SK-N-SH (cell line): ENCODE measurements around the gene RASA1. TPM values are rescaled to one million over a fixed set of nuclear protein-coding genes. Genes with fewer than 3 reads are reported as not detected.

Experiments used
- CTCF ChIA-PET: fragments of 300-600, 350-600 bp; formaldehyde crosslinking; extraction: SDS; loops from one replicate; lab custom pipeline; 2021; lab: Yijun Ruan, JAX
- POLR2A ChIA-PET: fragments of 350-600 bp; sonication (Branson Sonifier 250); formaldehyde crosslinking; extraction: SDS; loops from one replicate; lab custom pipeline; 2020; ENCODE audit warnings: antibody characterized with exemption, inconsistent platforms; lab: Yijun Ruan, JAX
- DNase-seq: peaks from one replicate; pipeline ENCODE4 v3.0.0; 2012
- H2AFZ ChIP-seq: fragments of 200-600 bp; sonication (generic); 2 replicates; pipeline ENCODE4 v1.8.1; 2016; ENCODE audit warnings: antibody characterized with exemption, mild to moderate bottlenecking, low read depth
- H3F3A ChIP-seq: fragments of 200-600 bp; sonication (generic); replicated peaks from 2 replicates; pipeline ENCODE3; 2016; ENCODE audit warnings: antibody characterized with exemption, mild to moderate bottlenecking; ENCODE audit not compliant: insufficient read depth
- H3K27ac ChIP-seq, 2 experiments: fragments of 200-500 bp in 1 of 2; fragments of 200-600 bp in 1 of 2; sonication (Bioruptor generic) in 1 of 2; sonication (generic), shearing (Covaris generic) in 1 of 2; 2 replicates each; pipeline versions ENCODE4 v1.5.1 to v1.6.1; 2014 to 2016; ENCODE audit warnings: low read depth in 2 of 2, inconsistent platforms in 1 of 2, low read length in 1 of 2, mild to moderate bottlenecking in 1 of 2, mixed read lengths in 1 of 2
- H3K27me3 ChIP-seq: fragments of 200-600 bp; sonication (generic), shearing (Covaris generic); 2 replicates; pipeline ENCODE4 v1.6.1; 2016; ENCODE audit warnings: mixed run types; ENCODE audit not compliant: insufficient read depth
- H3K36me3 ChIP-seq, 2 experiments: fragments of 200-500 bp in 1 of 2; fragments of 200-600 bp in 1 of 2; sonication (Bioruptor generic) in 1 of 2; sonication (generic) in 1 of 2; replicated peaks in 1 of 2; 2 replicates each; pipeline versions ENCODE3 to v1.5.1; 2014 to 2016; ENCODE audit warnings: low read length in 1 of 2, mild to moderate bottlenecking in 1 of 2; ENCODE audit not compliant: insufficient read depth in 2 of 2, control insufficient read depth in 1 of 2
- H3K4me1 ChIP-seq, 2 experiments: fragments of 200-500 bp in 1 of 2; fragments of 200-600 bp in 1 of 2; sonication (Bioruptor generic) in 1 of 2; sonication (generic), shearing (Covaris generic) in 1 of 2; 2 replicates each; pipeline versions ENCODE4 v1.5.1 to v1.6.1; 2014 to 2016; ENCODE audit warnings: low read depth in 1 of 2, low read length in 1 of 2, mixed run types in 1 of 2; ENCODE audit not compliant: insufficient read depth in 2 of 2, control insufficient read depth in 1 of 2
- H3K4me2 ChIP-seq: fragments of 200-600 bp; sonication (generic), shearing (Covaris generic); 2 replicates; pipeline ENCODE4 v1.6.1; 2017; ENCODE audit warnings: mixed run types
- H3K4me3 ChIP-seq, 2 experiments: fragments of 200-500 bp in 1 of 2; fragments of 200-600 bp in 1 of 2; sonication (Bioruptor generic) in 1 of 2; sonication (generic), shearing (Covaris generic) in 1 of 2; 2 replicates each; pipeline versions ENCODE4 v1.5.1 to v1.8.1; 2014 to 2016; ENCODE audit warnings: low read depth in 2 of 2, inconsistent platforms in 1 of 2, low read length in 1 of 2, mild to moderate bottlenecking in 1 of 2, mixed read lengths in 1 of 2, moderate library complexity in 1 of 2
- H3K79me2 ChIP-seq: fragments of 200-600 bp; sonication (generic); 2 replicates; pipeline ENCODE4 v1.8.1; 2017; ENCODE audit warnings: mild to moderate bottlenecking; ENCODE audit not compliant: insufficient read depth
- H3K9ac ChIP-seq: fragments of 200-600 bp; sonication (generic); 2 replicates; pipeline ENCODE4 v1.6.1; 2017; ENCODE audit warnings: mixed run types
- H3K9me2 ChIP-seq: fragments of 200-600 bp; sonication (generic); 2 replicates; pipeline ENCODE4 v1.6.1; 2017; ENCODE audit warnings: mixed run types
- H3K9me3 ChIP-seq: fragments of 200-600 bp; sonication (generic); 2 replicates; pipeline ENCODE4 v1.6.1; 2017; ENCODE audit warnings: mixed run types, mild to moderate bottlenecking, moderate library complexity
- H4K20me1 ChIP-seq: fragments of 200-600 bp; sonication (generic); 2 replicates; pipeline ENCODE4 v1.6.1; 2017; ENCODE audit warnings: mild to moderate bottlenecking, mixed run types; ENCODE audit not compliant: insufficient read depth
- CHD2 ChIP-seq: fragments of 150-350 bp; IDR thresholded peaks from 2 replicates; pipeline ENCODE4 v1.6.1; 2018; ENCODE audit warnings: low read length; ENCODE audit not compliant: partially characterized antibody
- CTCF ChIP-seq: fragments of 200-600 bp; sonication (generic); IDR thresholded peaks from 2 replicates; pipeline ENCODE4 v1.6.1; 2017; ENCODE audit warnings: antibody characterized with exemption, mild to moderate bottlenecking, moderate library complexity
- ELF1 ChIP-seq: IDR thresholded peaks from 2 replicates; pipeline ENCODE4 v1.4.0; 2012
- EP300 ChIP-seq, 2 experiments: IDR thresholded peaks; 2 replicates each; pipeline versions ENCODE4 v1.4.0 to v1.6.1; 2012; ENCODE audit warnings: borderline replicate concordance in 1 of 2, low read depth in 1 of 2, low read length in 1 of 2
- IRF3 ChIP-seq: fragments of 150-350 bp; IDR thresholded peaks from 2 replicates; pipeline ENCODE4 v1.6.1; 2016; ENCODE audit warnings: mild to moderate bottlenecking, low read depth, low read length
- JUND ChIP-seq: IDR thresholded peaks from 2 replicates; pipeline ENCODE4 v1.4.0; 2012
- MEF2A ChIP-seq: IDR thresholded peaks from 2 replicates; pipeline ENCODE4 v1.4.0; 2012; ENCODE audit warnings: low read depth, borderline replicate concordance
- MXI1 ChIP-seq: IDR thresholded peaks from 2 replicates; pipeline ENCODE4 v1.6.1; 2012; ENCODE audit warnings: mild to moderate bottlenecking, low read depth, low read length, improper control_type of control experiment
- NFIC ChIP-seq: IDR thresholded peaks from 2 replicates; pipeline ENCODE4 v1.4.0; 2012; ENCODE audit warnings: borderline replicate concordance
- PBX3 ChIP-seq: IDR thresholded peaks from 2 replicates; pipeline ENCODE4; 2012
- POLR2AphosphoS5 ChIP-seq: IDR thresholded peaks from 2 replicates; pipeline ENCODE4 v1.6.1; 2012; ENCODE audit warnings: low read depth, low read length
- RAD21 ChIP-seq: IDR thresholded peaks from 2 replicates; pipeline ENCODE4 v1.6.1; 2012; ENCODE audit warnings: mild to moderate bottlenecking, low read length
- RCOR1 ChIP-seq: fragments of 150-350 bp; IDR thresholded peaks from 2 replicates; pipeline ENCODE4 v1.6.1; 2017; ENCODE audit warnings: antibody characterized with exemption, low read length
- RXRA ChIP-seq: IDR thresholded peaks from 2 replicates; pipeline ENCODE4 v1.4.0; 2012; ENCODE audit warnings: low read depth, mild to moderate bottlenecking, borderline replicate concordance
- SIN3A ChIP-seq: IDR thresholded peaks from 2 replicates; pipeline ENCODE4 v1.6.1; 2012; ENCODE audit warnings: low read depth, mild to moderate bottlenecking, low read length, moderate library complexity, borderline replicate concordance
- SMC3 ChIP-seq: IDR thresholded peaks from 2 replicates; pipeline ENCODE4 v1.6.1; 2012; ENCODE audit warnings: low read depth, low read length, improper control_type of control experiment
- TAF1 ChIP-seq: IDR thresholded peaks from 2 replicates; pipeline ENCODE4 v1.6.1; 2012; ENCODE audit warnings: low read depth, mild to moderate bottlenecking, low read length, moderate library complexity, borderline replicate concordance
- TEAD4 ChIP-seq: IDR thresholded peaks from 2 replicates; pipeline ENCODE4 v1.4.0; 2012; ENCODE audit warnings: mild to moderate bottlenecking, borderline replicate concordance; ENCODE audit not compliant: insufficient read depth
- WGBS: methylation state at CpG from one replicate; pipeline ENCODE4 v1.1.6; 2017; ENCODE audit warnings: low lambda C conversion rate; 5-methylcytosine and 5-hydroxymethylcytosine counted together
- polyA plus RNA-seq, 3 experiments: library from polyadenylated mRNA; depleted of rRNA; stranded (reverse); fragments of >200 nt; gene quantifications; 2 replicates each; pipeline ENCODE4 v1.2.3, GENCODE V29; 2012
- TF ChIP-seq, protein P1 (sequence below): IDR thresholded peaks from 2 replicates; pipeline ENCODE4 v1.6.1; 2012; ENCODE audit warnings: mild to moderate bottlenecking, low read depth, low read length, moderate library complexity

RASA1 gene
- polyA plus RNA-seq, 1 of the 3 experiments (the other 2 are of a cell fraction): 49.1 TPM

- H3K27ac ChIP-seq: peak overlapping the region; percentile 39 to 88; a peak in 3 of 4 replicates
- H3K79me2 ChIP-seq: peaks cover 59% of the 10 kb centered on the region
- no peak overlapping the region for H2AFZ ChIP-seq
- TF ChIP-seq JUND: peak; percentile 21; the same call in 1 of the 2 replicates
- TF ChIP-seq NFIC: peak; percentile 38; the same call in 1 of the 2 replicates
- no peak for TF ChIP-seq RXRA
- TF ChIP-seq POLR2AphosphoS5: peak; percentile 12; the same call in 1 of the 2 replicates
- 0 out of 4 replicates have a peak, but pooled peaks of 1 of the 2 experiments have one; percentile 16 for TF ChIP-seq EP300 (IDR thresholded peaks at IDR 0.05; ENCODE audit: borderline replicate concordance in 1 of 2, low read depth in 1 of 2, low read length in 1 of 2)
- TF ChIP-seq ELF1: no peak
- POLR2A ChIA-PET: no interaction called here
- no peaks in the 10 kb centered on the region for H3K9me3 ChIP-seq
- peak overlapping the region; percentile 75 for H3K4me2 ChIP-seq
- H3K27me3 ChIP-seq: no peaks in the 10 kb centered on the region
- CTCF ChIA-PET: interaction anchor here (1.4 to 5.1 kb wide), 2 partner anchors 11 to 14 kb away, joined by 3 to 39 read pairs; no protein-coding TSS in a partner anchor
- H3F3A ChIP-seq: no peaks in the 10 kb centered on the region
- 25% methylated on average over 1 of the region's 1 CpG for WGBS
- H3K9ac ChIP-seq: peak overlapping the region; percentile 84
- DNase-seq: no peak
- H4K20me1 ChIP-seq: 0 out of 2 replicates have a peak, but pooled peaks cover 4% of the 10 kb centered on the region
- peak overlapping the region; percentile 74 to 99; a peak in 3 of 4 replicates for H3K4me3 ChIP-seq
- no peaks in the 10 kb centered on the region for H3K9me2 ChIP-seq
- peaks cover 48 to 50% of the 10 kb centered on the region in 2 experiments for H3K36me3 ChIP-seq
- peaks cover 10 to 11% of the 10 kb centered on the region in 2 experiments for H3K4me1 ChIP-seq
These were observed 143.2 kb downstream of the RASA1 start for GRCh38 chr5:87410931-87411330.

- H3K9ac ChIP-seq: peak overlapping the region; percentile 84
- H3K27ac ChIP-seq: peak overlapping the region; percentile 88 to 94
- H3K9me2 ChIP-seq: no peaks in the 10 kb centered on the region
- H3F3A ChIP-seq: no peaks in the 10 kb centered on the region
- POLR2A ChIA-PET: interaction anchor here (0.8 kb wide), 1 partner anchor 44 kb away, joined by 3 read pairs; no protein-coding TSS in a partner anchor
- H3K4me2 ChIP-seq: peak overlapping the region; percentile 75
- H3K4me1 ChIP-seq: peaks cover 10 to 11% of the 10 kb centered on the region in 2 experiments
- TF ChIP-seq NFIC: no peak
- no peak for TF ChIP-seq SIN3A
- no peak for TF ChIP-seq SMC3
- no peak for TF ChIP-seq RAD21
- no peak for TF ChIP-seq PBX3
- no peak for TF ChIP-seq CTCF
- no peak for TF ChIP-seq ELF1
- TF ChIP-seq EP300 (IDR thresholded peaks at IDR 0.05; ENCODE audit: borderline replicate concordance in 1 of 2, low read depth in 1 of 2, low read length in 1 of 2): no peak
- no peak for TF ChIP-seq RCOR1
- TF ChIP-seq CHD2: no peak
- TF ChIP-seq TEAD4: no peak
- TF ChIP-seq MEF2A: no peak
- TF ChIP-seq, protein P1, sequence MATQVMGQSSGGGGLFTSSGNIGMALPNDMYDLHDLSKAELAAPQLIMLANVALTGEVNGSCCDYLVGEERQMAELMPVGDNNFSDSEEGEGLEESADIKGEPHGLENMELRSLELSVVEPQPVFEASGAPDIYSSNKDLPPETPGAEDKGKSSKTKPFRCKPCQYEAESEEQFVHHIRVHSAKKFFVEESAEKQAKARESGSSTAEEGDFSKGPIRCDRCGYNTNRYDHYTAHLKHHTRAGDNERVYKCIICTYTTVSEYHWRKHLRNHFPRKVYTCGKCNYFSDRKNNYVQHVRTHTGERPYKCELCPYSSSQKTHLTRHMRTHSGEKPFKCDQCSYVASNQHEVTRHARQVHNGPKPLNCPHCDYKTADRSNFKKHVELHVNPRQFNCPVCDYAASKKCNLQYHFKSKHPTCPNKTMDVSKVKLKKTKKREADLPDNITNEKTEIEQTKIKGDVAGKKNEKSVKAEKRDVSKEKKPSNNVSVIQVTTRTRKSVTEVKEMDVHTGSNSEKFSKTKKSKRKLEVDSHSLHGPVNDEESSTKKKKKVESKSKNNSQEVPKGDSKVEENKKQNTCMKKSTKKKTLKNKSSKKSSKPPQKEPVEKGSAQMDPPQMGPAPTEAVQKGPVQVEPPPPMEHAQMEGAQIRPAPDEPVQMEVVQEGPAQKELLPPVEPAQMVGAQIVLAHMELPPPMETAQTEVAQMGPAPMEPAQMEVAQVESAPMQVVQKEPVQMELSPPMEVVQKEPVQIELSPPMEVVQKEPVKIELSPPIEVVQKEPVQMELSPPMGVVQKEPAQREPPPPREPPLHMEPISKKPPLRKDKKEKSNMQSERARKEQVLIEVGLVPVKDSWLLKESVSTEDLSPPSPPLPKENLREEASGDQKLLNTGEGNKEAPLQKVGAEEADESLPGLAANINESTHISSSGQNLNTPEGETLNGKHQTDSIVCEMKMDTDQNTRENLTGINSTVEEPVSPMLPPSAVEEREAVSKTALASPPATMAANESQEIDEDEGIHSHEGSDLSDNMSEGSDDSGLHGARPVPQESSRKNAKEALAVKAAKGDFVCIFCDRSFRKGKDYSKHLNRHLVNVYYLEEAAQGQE: no peak
- no peak for TF ChIP-seq MXI1
- TF ChIP-seq TAF1: no peak
- TF ChIP-seq IRF3: no peak
- TF ChIP-seq RXRA: no peak
- TF ChIP-seq, all 33 proteins: peak for 0
- WGBS: under 1% methylated on average over 5 of the region's 5 CpGs
- peaks cover 59% of the 10 kb centered on the region for H3K79me2 ChIP-seq
- CTCF ChIA-PET: interaction anchor here (1.4 to 5.1 kb wide), 2 partner anchors 12 to 14 kb away, joined by 3 to 39 read pairs; no protein-coding TSS in a partner anchor
- peak overlapping the region; percentile 74 to 99 for H3K4me3 ChIP-seq
- peak overlapping the region; percentile 84; the same call in 1 of the 2 replicates for H2AFZ ChIP-seq
- peaks cover 44 to 47% of the 10 kb centered on the region in 2 experiments for H3K36me3 ChIP-seq
- H4K20me1 ChIP-seq: 0 out of 2 replicates have a peak, but pooled peaks cover 4% of the 10 kb centered on the region
- no peak for DNase-seq
- no peaks in the 10 kb centered on the region for H3K27me3 ChIP-seq
- no peaks in the 10 kb centered on the region for H3K9me3 ChIP-seq
These were observed 143.9 kb downstream of the RASA1 start for GRCh38 chr5:87411586-87411972.
